ENCODE measurements around the gene LRP8. TPM values are rescaled to one million over a fixed set of nuclear protein-coding genes. Genes with fewer than 3 reads are reported as not detected.

LRP8 gene
- total RNA-seq (2014; rRNA removed) (54.4 and 77.3 TPM in 2 replicates), Bru-seq, nascent RNA (percentile 60 among the genes with signal in this experiment), BruChase-seq, experiment 1, labeled RNA remaining after a 6-hour chase (percentile 62 among the genes with signal in this experiment), BruChase-seq, experiment 2, labeled RNA remaining after a 2-hour chase (percentile 55 among the genes with signal in this experiment)
- long read RNA-seq, partial matches to known transcripts, result 6 of 31 reads
- long read RNA-seq, other reads (novel, unspliced or antisense), result 24 of 31 reads

- Histone ChIP-seq H3K9ac (ENCODE audit: low read length) (peak within 1 kb of the TSS; percentile 90), H3K4me3 (ENCODE audit: low read length) (peak within 1 kb of the TSS; percentile 89), H3K4me2 (ENCODE audit: low read length) (peak within 1 kb of the TSS; percentile 90), H4K20me1 (ENCODE audit: low read length) (no peaks in the 10 kb centered on the region), H3K27ac (ENCODE audit: low read length) (peak within 1 kb of the TSS; percentile 92), H3K9me3 (ENCODE audit: low read length) (no peaks in the 10 kb centered on the region), H3K4me1 (ENCODE audit: insufficient read depth, low read length) (peaks cover 17% of the 10 kb centered on the region), H2AFZ (ENCODE audit: low read length) (peak within 1 kb of the TSS; percentile 91), H3F3A (ENCODE audit: low read length, unreplicated experiment) (no peaks in the 10 kb centered on the region), H3K27me3 (ENCODE audit: low read length) (no peaks in the 10 kb centered on the region), H3K36me3 (ENCODE audit: low read depth, low read length) (peaks cover 16% of the 10 kb centered on the region; the same call in 1 of the 2 replicates), H3K9me2 (replicated peaks; ENCODE audit: low read length) (no peaks in the 10 kb centered on the region), H3K79me2 (ENCODE audit: low read length) (peaks cover 38% of the 10 kb centered on the region)
- no peak for TF ChIP-seq CTCF (conservative IDR thresholded peaks at IDR 0.05; ENCODE audit: low read depth, low read length)
- no peak for TF ChIP-seq EZH2phosphoT487 (IDR thresholded peaks at IDR 0.05; ENCODE audit: borderline replicate concordance, low read length)
- TF ChIP-seq EZH2 (IDR thresholded peaks at IDR 0.05; ENCODE audit: low read length, unreplicated experiment), result no peak
- ChIA-PET CTCF (no interaction called here), POLR2A (ENCODE audit: unreplicated experiment) (no interaction called here)
- ATAC-seq (peak; percentile 42), DNase-seq (peak; percentile 71)
- BruUV-seq (replicated peaks), result no TSS peak
- intact Hi-C loops (cut with micrococcal nuclease), result loop anchor here (5.0 kb wide), 1 partner anchor 1079 kb away; the partner anchor contains the start of gene SSBP3
Observed at GRCh38 chr1:53328009-53328461, at the start of gene LRP8. Gene LRP8, minus strand, starts transcription at chr1:53328070. Its CDS starts 158 bp downstream, at chr1:53327912.

GRCh38 chr1:53377438-53377841 lies 49.6 kb upstream of the LRP8 start:
- POLR2A ChIA-PET (ENCODE audit: unreplicated experiment), result no interaction called here
- no peak for DNase-seq

More at GRCh38 chr1:53377438-53377841, 49.6 kb upstream of the LRP8 start:
- CTCF ChIA-PET, result no interaction called here
- Histone ChIP-seq H3K9me3 (ENCODE audit: low read length) (no peaks in the 10 kb centered on the region), H3K4me1 (ENCODE audit: insufficient read depth, low read length) (peaks cover 15% of the 10 kb centered on the region), H4K20me1 (ENCODE audit: low read length) (no peaks in the 10 kb centered on the region), H2AFZ (ENCODE audit: low read length) (no peak overlapping the region), H3K4me2 (ENCODE audit: low read length) (no peak overlapping the region), H3K79me2 (ENCODE audit: low read length) (no peaks in the 10 kb centered on the region), H3K27me3 (ENCODE audit: low read length) (no peaks in the 10 kb centered on the region), H3K36me3 (ENCODE audit: low read depth, low read length) (no peaks in the 10 kb centered on the region), H3K9ac (ENCODE audit: low read length) (no peak overlapping the region), H3K9me2 (replicated peaks; ENCODE audit: low read length) (no peaks in the 10 kb centered on the region), H3F3A (ENCODE audit: low read length, unreplicated experiment) (no peaks in the 10 kb centered on the region), H3K27ac (ENCODE audit: low read length) (no peak overlapping the region), H3K4me3 (ENCODE audit: low read length) (no peak overlapping the region)
- ATAC-seq, result no peak
- no TSS peak for BruUV-seq (replicated peaks)
- TF ChIP-seq CTCF (conservative IDR thresholded peaks at IDR 0.05; ENCODE audit: low read depth, low read length) (no peak), EZH2phosphoT487 (IDR thresholded peaks at IDR 0.05; ENCODE audit: borderline replicate concordance, low read length) (no peak), EZH2 (IDR thresholded peaks at IDR 0.05; ENCODE audit: low read length, unreplicated experiment) (no peak)
- intact Hi-C loops (cut with micrococcal nuclease), result no loop called here

All from PC-3 (cell line).